HG03196 (cell line): Measurements from ENCODE around the gene TMEM109.
"Not testable (repeated sequence)": the region's sequence is repeated elsewhere in the genome, so short reads cannot be mapped to it uniquely, and the experiment has no call there.

Source experiments
- ATAC-seq: cut with Tn5 transposase; IDR thresholded peaks from one replicate; pipeline ENCODE4 v1.9.1; 2021; ENCODE audit not compliant: unreplicated experiment

TMEM109 gene

GRCh38 chr11:60909680-60910280, 4.2 kb upstream of the TMEM109 start:
- not testable (repeated sequence) for ATAC-seq

GRCh38 chr11:60910281-60910687, 3.7 kb upstream of the TMEM109 start:
- peak; percentile 33 for ATAC-seq

GRCh38 chr11:60910711-60911380, 3.1 kb upstream of the TMEM109 start:
- ATAC-seq, result no peak

GRCh38 chr11:60912223-60912850, 1.6 kb upstream of the TMEM109 start:
- no peak for ATAC-seq

- no peak for ATAC-seq
These were observed 968 bp upstream of the TMEM109 start for GRCh38 chr11:60912851-60913528.

- ATAC-seq, result peak; percentile 2
These were observed 782 bp downstream of the TMEM109 start for GRCh38 chr11:60914633-60915247.

GRCh38 chr11:60915248-60915914, 1.4 kb downstream of the TMEM109 start:
- peak; percentile 53 for ATAC-seq

GRCh38 chr11:60916669-60917206, 2.8 kb downstream of the TMEM109 start:
- no peak for ATAC-seq

GRCh38 chr11:60917267-60917666, 3.3 kb downstream of the TMEM109 start:
- no peak for ATAC-seq

- no peak for ATAC-seq
These were observed 4.4 kb downstream of the TMEM109 start for GRCh38 chr11:60918251-60918938.

- no peak for ATAC-seq
These were observed 4.9 kb downstream of the TMEM109 start for GRCh38 chr11:60918939-60919265.

- no peak for ATAC-seq
These were observed 5.4 kb downstream of the TMEM109 start for GRCh38 chr11:60919320-60919719.

- ATAC-seq, result no peak
These were observed 6.0 kb downstream of the TMEM109 start for GRCh38 chr11:60919956-60920355.

GRCh38 chr11:60921259-60921658, 7.3 kb downstream of the TMEM109 start:
- ATAC-seq, result no peak

GRCh38 chr11:60921777-60922335, 7.9 kb downstream of the TMEM109 start:
- ATAC-seq, result no peak

GRCh38 chr11:60922906-60923305, 8.9 kb downstream of the TMEM109 start:
- ATAC-seq, result no peak

GRCh38 chr11:60923326-60923725, 9.4 kb downstream of the TMEM109 start:
- ATAC-seq, result no peak

GRCh38 chr11:60923800-60924109, 9.8 kb downstream of the TMEM109 start:
- ATAC-seq, result no peak

- no peak for ATAC-seq
These were observed 10.3 kb downstream of the TMEM109 start, which contains the start of gene TMEM132A for GRCh38 chr11:60924110-60924905. Gene TMEM132A, plus strand, starts transcription at chr11:60924460. Its CDS starts 174 bp downstream, at chr11:60924634.
